ENCODE measurements around the gene CHKB. TPM values are rescaled to one million over a fixed set of nuclear protein-coding genes. Genes with fewer than 3 reads are reported as not detected.
"Not testable (repeated sequence)": the region's sequence is repeated elsewhere in the genome, so short reads cannot be mapped to it uniquely, and the experiment has no call there.

Gene CHKB
- total RNA-seq, 2 experiments from 2014 or later: 76.2 to 76.3 TPM

DNA sequence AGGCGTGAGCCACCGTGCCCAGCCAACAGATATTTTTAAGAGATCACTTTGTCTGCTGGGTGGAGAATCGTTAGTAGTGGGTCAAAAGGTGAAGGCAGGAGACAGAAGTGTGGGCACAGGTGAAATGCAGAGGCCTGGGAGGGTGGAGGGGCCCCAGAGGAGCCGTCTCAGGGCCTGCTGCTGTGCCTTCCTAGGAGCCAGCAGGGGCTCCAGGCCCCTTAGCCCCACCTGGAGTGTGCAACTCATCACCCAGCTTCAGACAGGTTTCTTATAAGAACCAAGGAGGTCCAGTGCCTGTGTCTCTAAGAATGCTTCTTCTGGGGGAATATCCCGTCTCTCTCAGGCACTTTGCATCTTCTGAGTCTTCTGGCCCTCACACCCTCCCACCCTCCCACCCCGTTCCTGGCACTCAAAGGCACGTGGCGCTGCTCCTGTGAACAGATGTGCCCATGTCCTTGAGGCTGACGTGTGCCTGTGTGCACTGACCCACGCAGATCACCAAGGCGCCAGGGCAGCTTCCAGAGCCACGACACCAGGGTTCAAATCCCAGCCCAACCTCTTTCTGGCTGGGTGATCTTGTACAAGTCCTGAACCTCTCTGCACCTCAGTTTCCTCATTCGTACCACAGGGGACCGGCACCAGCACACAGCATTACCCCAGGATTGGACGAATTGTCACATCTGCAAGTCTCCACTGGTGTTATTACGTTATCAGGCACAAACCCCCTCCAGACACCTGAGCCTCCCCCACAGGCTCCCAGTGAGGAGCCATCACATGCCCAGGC lies 41.9 kb upstream of the CHKB start:
- H3K4me3 Mint-ChIP-seq: no peak overlapping the region
- peaks cover 49% of the 10 kb centered on the region for H3K4me1 Mint-ChIP-seq (ENCODE audit: low read depth)
- H3K36me3 Mint-ChIP-seq: peaks cover 2% of the 10 kb centered on the region
- POLR2A ChIA-PET: no interaction called here
- intact Hi-C loops (cut with micrococcal nuclease): loop anchor here (5.0 kb wide), 1 partner anchor 352 kb away; the partner anchor contains the start of gene MAPK11
- H3K27me3 Mint-ChIP-seq: no peaks in the 10 kb centered on the region
- DNase-seq: no peak
- H3K9me3 Mint-ChIP-seq: no peaks in the 10 kb centered on the region
- H3K27ac Mint-ChIP-seq: no peak overlapping the region
- CTCF ChIA-PET: interaction anchor here (0.9 kb wide), 1 partner anchor 99 kb away, joined by 3 read pairs; the partner anchor contains the start of gene SCO2

GRCh38 chr22:50622723-50623327 lies 40.2 kb upstream of the CHKB start:
- Mint-ChIP-seq H3K36me3 (peaks cover 2% of the 10 kb centered on the region), H3K27ac (peak overlapping the region; percentile 97), H3K4me3 (no peak overlapping the region), H3K9me3 (no peaks in the 10 kb centered on the region), H3K27me3 (no peaks in the 10 kb centered on the region), H3K4me1 (ENCODE audit: low read depth) (peaks cover 42% of the 10 kb centered on the region)
- ChIA-PET POLR2A (interaction anchor here (2.8 kb wide), 1 partner anchor 83 kb away, joined by 39 read pairs; no protein-coding TSS in a partner anchor), CTCF (interaction anchor here (2.8 to 5.5 kb wide), 4 partner anchors 75 to 114 kb away, joined by 12 to 102 read pairs (median 24); partner anchors contain the start of genes LMF2, NCAPH2, SCO2 and TYMP)
- intact Hi-C loops (cut with micrococcal nuclease): loop anchor here (5.0 kb wide), 1 partner anchor 351 kb away; the partner anchor contains the start of gene MAPK11
- no peak for DNase-seq

DNA sequence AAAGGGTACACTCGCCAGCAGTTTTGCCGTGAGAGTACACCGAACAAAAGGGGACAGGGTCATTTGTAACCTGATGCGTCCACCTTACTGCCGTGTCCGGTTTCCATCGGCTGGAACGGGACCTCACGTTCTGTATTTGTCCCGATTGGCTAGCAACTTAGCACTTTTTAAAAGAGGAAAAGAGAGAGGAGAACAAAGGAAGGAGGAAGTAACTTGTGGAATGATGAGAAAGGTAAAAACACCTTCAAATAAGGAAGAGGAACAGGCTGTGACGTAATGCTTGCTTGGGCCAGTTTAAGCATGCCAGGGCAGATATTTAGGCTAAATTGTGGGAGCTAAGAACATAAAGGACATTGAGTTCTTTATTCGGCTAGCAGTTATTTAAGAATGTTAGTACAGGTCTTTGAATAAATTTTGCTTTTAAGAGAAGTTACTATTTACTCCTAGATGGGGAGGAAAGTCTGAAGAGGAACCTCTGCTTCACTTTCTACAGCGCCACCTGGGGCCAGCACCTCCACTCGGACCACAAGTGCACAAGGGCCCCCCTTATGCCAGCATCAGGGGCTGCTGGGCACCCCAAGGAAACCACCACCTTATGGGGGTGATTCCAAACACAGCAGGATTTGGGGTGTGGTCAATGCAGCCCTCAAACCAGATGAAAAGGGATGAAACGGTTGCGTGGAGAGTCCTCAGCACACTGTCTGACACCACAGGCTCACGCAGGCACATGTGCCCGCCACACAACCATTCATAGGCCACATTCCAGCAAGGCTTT lies 39.5 kb upstream of the CHKB start:
- H3K36me3 Mint-ChIP-seq: peaks cover 2% of the 10 kb centered on the region
- peaks cover 42% of the 10 kb centered on the region for H3K4me1 Mint-ChIP-seq (ENCODE audit: low read depth)
- intact Hi-C loops (cut with micrococcal nuclease): loop anchor here (1.0 to 5.0 kb wide), 7 partner anchors 83 to 377 kb away; partner anchors contain the start of genes MAPK11, PPP6R2, SBF1 and TUBGCP6
- no peaks in the 10 kb centered on the region for H3K9me3 Mint-ChIP-seq
- ChIA-PET CTCF (interaction anchor here (0.9 to 5.5 kb wide), 22 partner anchors 8 to 381 kb away, joined by 3 to 102 read pairs (median 10); partner anchors contain the start of genes CHKB, KLHDC7B, LMF2 and NCAPH2), POLR2A (interaction anchor here (1.0 to 2.8 kb wide), 7 partner anchors 53 to 152 kb away, joined by 3 to 49 read pairs (median 9); partner anchors contain the start of genes SCO2, SYCE3 and TYMP)
- peak; percentile 60 for DNase-seq
- peak overlapping the region; percentile 75 for H3K4me3 Mint-ChIP-seq
- H3K27ac Mint-ChIP-seq: peak overlapping the region; percentile 97
- H3K27me3 Mint-ChIP-seq: no peaks in the 10 kb centered on the region

DNA sequence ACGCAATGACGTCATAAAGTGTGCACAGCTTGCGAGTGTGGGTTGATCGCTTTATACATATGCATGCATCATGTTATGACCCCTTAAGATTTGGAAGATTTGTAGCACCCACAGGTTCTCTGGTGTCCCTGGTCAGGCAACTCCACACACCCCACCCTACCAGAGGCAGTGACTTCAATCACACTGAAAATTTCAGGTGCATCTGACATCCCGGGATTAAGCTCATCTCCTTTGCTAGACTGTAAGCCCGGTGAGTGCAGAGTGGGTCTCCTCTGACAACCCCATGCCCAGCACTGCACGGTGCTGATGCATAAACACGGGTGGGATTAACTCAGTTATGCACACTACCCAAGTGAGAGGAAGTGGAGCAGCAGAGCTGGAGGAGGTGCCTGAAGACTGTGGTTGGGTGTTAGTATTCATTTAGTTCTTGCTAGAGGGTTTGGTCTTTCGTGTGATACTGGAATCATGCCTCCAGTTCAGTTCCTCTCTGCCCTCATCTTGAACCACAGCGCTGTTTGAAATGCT lies 38.8 kb upstream of the CHKB start:
- H3K4me3 Mint-ChIP-seq: peak overlapping the region; percentile 75
- DNase-seq: peak; percentile 79
- H3K27ac Mint-ChIP-seq: peak overlapping the region; percentile 97
- no peaks in the 10 kb centered on the region for H3K9me3 Mint-ChIP-seq
- ChIA-PET POLR2A (interaction anchor here (0.6 to 2.8 kb wide), 14 partner anchors 15 to 378 kb away, joined by 3 to 49 read pairs (median 6); partner anchors contain the start of genes CHKB, HDAC10, LMF2 and NCAPH2), CTCF (interaction anchor here (0.7 to 5.5 kb wide), 41 partner anchors 9 to 605 kb away, joined by 3 to 102 read pairs (median 5); partner anchors contain the start of genes CHKB, HDAC10, KLHDC7B and LMF2)
- no peaks in the 10 kb centered on the region for H3K27me3 Mint-ChIP-seq
- no peaks in the 10 kb centered on the region for H3K36me3 Mint-ChIP-seq
- intact Hi-C loops (cut with micrococcal nuclease): loop anchor here (1.0 to 5.0 kb wide), 7 partner anchors 82 to 377 kb away; partner anchors contain the start of genes MAPK11, PPP6R2, SBF1 and TUBGCP6
- H3K4me1 Mint-ChIP-seq (ENCODE audit: low read depth): peaks cover 38% of the 10 kb centered on the region

DNA sequence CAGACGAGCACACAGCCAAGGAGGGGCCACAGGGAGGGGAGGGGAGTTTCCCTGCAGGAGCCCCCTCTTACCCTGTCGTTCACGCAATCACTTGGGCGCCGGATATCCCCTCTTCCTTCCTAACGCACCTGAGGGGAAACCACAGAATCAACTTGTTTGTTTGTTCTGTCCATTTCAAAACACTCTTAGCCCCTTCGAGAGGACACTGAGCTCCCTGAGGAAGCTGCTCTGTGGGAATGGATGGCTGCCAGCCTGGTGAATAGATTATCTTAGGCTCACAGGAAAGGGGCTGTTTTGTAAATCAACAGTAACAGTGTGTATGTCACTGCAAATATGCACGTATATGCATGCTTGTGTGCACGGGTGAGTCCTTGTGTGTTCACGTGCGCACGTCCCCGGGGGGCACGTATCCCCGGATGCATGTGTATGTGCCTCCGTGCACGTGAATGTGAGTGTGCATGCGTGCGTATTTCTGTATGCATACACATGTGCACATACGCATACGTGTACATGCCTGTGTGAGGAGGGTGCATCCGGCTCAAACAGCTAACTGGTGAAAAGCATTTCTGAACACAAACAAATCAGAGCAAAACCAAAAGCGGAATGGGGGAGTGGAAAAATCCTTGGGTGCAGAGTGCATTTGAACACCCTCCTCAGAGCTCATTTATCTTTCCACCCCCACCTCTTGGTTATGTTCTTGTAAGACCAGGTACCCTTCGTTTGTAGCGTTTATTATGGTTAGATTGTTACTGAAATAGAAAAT lies 38.1 kb upstream of the CHKB start:
- ChIA-PET CTCF (interaction anchor here (0.6 to 5.5 kb wide), 49 partner anchors 8 to 749 kb away, joined by 3 to 102 read pairs (median 4); partner anchors contain the start of genes CHKB, HDAC10, KLHDC7B and LMF2), POLR2A (interaction anchor here (0.6 to 2.8 kb wide), 17 partner anchors 15 to 377 kb away, joined by 3 to 49 read pairs (median 6); partner anchors contain the start of genes CHKB, HDAC10, LMF2 and NCAPH2)
- intact Hi-C loops (cut with micrococcal nuclease): loop anchor here (1.0 to 5.0 kb wide), 10 partner anchors 38 to 376 kb away; partner anchors contain the start of genes CHKB, LMF2, MAPK11 and PPP6R2
- H3K4me3 Mint-ChIP-seq: peak overlapping the region; percentile 75
- no peaks in the 10 kb centered on the region for H3K9me3 Mint-ChIP-seq
- H3K27ac Mint-ChIP-seq: peak overlapping the region; percentile 97
- no peaks in the 10 kb centered on the region for H3K27me3 Mint-ChIP-seq
- H3K36me3 Mint-ChIP-seq: no peaks in the 10 kb centered on the region
- H3K4me1 Mint-ChIP-seq (ENCODE audit: low read depth): peaks cover 37% of the 10 kb centered on the region
- DNase-seq: peak; percentile 85

GRCh38 chr22:50614296-50614695 lies 31.6 kb upstream of the CHKB start:
- H3K9me3 Mint-ChIP-seq; DNase-seq; H3K4me3 Mint-ChIP-seq; H3K36me3 Mint-ChIP-seq; POLR2A ChIA-PET; H3K4me1 Mint-ChIP-seq (ENCODE audit: low read depth); H3K27ac Mint-ChIP-seq: not testable (repeated sequence)
- H3K27me3 Mint-ChIP-seq: peaks cover 15% of the 10 kb centered on the region
- intact Hi-C loops (cut with micrococcal nuclease): loop anchor here (10.0 kb wide), 1 partner anchor 49 kb away; the partner anchor contains the start of gene SYCE3
- CTCF ChIA-PET: interaction anchor here (1.0 kb wide), 1 partner anchor 117 kb away, joined by 4 read pairs; no protein-coding TSS in a partner anchor

DNA sequence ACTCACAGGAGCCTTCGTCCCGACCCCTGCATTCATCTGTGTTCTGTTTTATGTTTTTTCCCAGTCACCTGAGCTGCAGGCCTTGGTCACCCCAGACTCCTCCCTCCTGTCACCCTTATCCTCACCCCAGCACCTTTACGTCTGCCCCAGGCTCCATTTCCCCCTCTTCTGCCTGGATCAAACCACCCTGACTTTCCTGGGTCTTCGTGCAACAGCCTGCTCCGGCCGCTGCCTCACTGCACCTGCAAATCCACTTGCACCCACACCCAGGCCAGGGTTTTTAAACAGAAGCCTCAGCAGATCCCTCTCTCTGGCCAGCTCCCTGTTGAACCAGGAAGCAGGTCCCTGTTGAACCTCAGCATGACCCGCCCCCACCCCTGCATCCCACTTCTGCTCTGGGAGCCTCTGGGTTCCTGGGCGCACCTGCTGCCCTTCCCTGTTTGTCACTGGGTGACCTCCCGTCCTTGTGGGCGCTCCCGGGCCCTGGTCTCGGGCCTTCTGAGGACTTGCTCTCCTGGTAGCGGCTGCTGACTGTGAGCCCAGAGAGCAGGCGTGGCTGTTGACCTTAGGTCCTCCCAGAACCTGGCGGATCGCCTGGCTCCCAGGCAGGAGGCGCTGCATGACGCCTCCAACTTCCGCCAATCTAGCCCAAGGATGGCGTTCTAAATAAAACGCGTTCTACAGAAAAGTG lies 30.8 kb upstream of the CHKB start:
- DNase-seq: no peak
- no peaks in the 10 kb centered on the region for H3K36me3 Mint-ChIP-seq
- ChIA-PET CTCF (interaction anchor here (1.8 kb wide), 1 partner anchor 8 kb away, joined by 7 read pairs; no protein-coding TSS in a partner anchor), POLR2A (no interaction called here)
- no peak overlapping the region for H3K4me3 Mint-ChIP-seq
- no peak overlapping the region for H3K27ac Mint-ChIP-seq
- H3K9me3 Mint-ChIP-seq: no peaks in the 10 kb centered on the region
- intact Hi-C loops (cut with micrococcal nuclease): loop anchor here (10.0 kb wide), 1 partner anchor 49 kb away; the partner anchor contains the start of gene SYCE3
- H3K27me3 Mint-ChIP-seq: peaks cover 16% of the 10 kb centered on the region
- peaks cover 5% of the 10 kb centered on the region for H3K4me1 Mint-ChIP-seq (ENCODE audit: low read depth)

DNA sequence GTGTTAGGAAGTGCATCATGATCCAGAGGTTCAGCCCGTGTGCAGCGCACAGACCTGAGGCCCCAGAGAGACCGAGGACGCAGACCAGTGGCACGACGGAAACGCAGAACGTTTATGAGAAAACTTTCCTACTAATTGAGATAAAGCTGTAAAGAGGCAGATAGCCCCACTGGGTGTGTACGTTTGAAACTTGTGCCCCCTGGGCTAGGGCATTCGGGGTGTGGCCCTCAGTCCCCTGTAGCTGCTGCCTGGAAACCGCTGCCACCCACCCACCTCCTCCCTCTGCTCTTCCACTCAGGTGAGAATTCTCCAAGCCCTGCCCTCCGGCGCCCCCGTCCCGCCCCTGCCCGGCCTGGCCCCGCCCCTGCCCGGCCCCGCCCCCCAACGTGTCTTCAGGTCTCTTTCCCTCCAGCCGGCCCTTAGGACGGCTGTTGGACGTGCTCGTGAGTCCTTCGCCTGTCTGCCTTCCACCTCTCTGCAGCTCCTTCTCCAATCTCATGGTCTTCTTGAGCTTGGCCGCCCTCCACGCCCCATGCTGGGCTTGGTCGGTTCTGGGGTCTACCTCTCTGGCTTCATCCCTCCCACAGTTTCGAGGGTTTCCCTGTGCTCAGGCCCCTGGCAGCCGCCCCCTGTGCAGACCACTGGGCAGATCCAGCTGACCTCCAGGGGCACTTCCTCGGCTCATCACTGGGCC lies 30.0 kb upstream of the CHKB start:
- Mint-ChIP-seq H3K4me3 (no peak overlapping the region), H3K27me3 (peaks cover 20% of the 10 kb centered on the region), H3K9me3 (no peaks in the 10 kb centered on the region), H3K36me3 (no peaks in the 10 kb centered on the region), H3K27ac (no peak overlapping the region), H3K4me1 (ENCODE audit: low read depth) (peaks cover 3% of the 10 kb centered on the region)
- peak; percentile 27 for DNase-seq
- ChIA-PET CTCF (interaction anchor here (0.7 to 1.8 kb wide), 3 partner anchors 9 to 87 kb away, joined by 3 to 7 read pairs (median 3); partner anchors contain the start of gene SCO2), POLR2A (no interaction called here)
- intact Hi-C loops (cut with micrococcal nuclease): loop anchor here (10.0 kb wide), 1 partner anchor 48 kb away; the partner anchor contains the start of gene SYCE3

DNA sequence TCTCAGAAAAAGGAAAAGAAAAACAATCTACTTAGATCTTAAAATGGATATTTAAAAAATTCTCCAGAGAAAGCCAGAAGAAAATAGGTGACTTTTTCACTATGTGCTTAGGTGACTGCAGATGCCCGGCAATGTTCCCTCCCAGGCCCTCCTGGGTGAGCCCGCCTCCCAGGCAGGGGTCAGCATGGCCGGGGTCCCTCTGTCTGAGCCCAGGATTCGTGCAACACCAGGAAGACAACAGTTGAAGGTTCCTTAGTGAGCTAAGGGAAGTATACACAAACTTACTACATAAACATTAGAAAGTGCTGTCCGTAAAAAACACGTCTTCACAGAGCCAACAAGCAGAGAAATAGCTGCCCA lies 29.5 kb upstream of the CHKB start:
- POLR2A ChIA-PET: no interaction called here
- Mint-ChIP-seq H3K4me1 (ENCODE audit: low read depth) (peaks cover 3% of the 10 kb centered on the region), H3K9me3 (no peaks in the 10 kb centered on the region), H3K36me3 (no peaks in the 10 kb centered on the region), H3K4me3 (no peak overlapping the region), H3K27me3 (peaks cover 25% of the 10 kb centered on the region), H3K27ac (no peak overlapping the region)
- CTCF ChIA-PET: interaction anchor here (0.9 to 1.8 kb wide), 3 partner anchors 9 to 212 kb away, joined by 3 to 7 read pairs (median 3); partner anchors contain the start of gene SCO2
- intact Hi-C loops (cut with micrococcal nuclease): loop anchor here (10.0 kb wide), 1 partner anchor 47 kb away; the partner anchor contains the start of gene SYCE3
- DNase-seq: no peak
